Activated CD4-positive, alpha-beta memory T cell treated with anti-CD3 and anti-CD28 coated beads for 36 hours (primary cell): ENCODE measurements around the gene HEPACAM2. TPM values are rescaled to one million over a fixed set of nuclear protein-coding genes. Genes with fewer than 3 reads are reported as not detected.

ENCODE experiments used
- CTCF ChIA-PET: fragments of 350-600 bp; sonication (Branson Sonifier 250); formaldehyde crosslinking; loops from one replicate; lab custom pipeline; 2021; ENCODE audit warnings: antibody characterized with exemption, inconsistent platforms; lab: Charles Lee
- POLR2A ChIA-PET: fragments of 350-600 bp; sonication (Branson Sonifier 250); formaldehyde crosslinking; loops from one replicate; lab custom pipeline; 2021; ENCODE audit warnings: antibody characterized with exemption; lab: Charles Lee
- DNase-seq: peaks from one replicate; pipeline ENCODE4 v3.0.0-alpha.2; 2020
- H3K27ac Mint-ChIP-seq: one replicate; pipeline ENCODE4 v1.8.0; 2021; ENCODE audit warnings: mixed read lengths
- H3K27me3 Mint-ChIP-seq: one replicate; pipeline ENCODE4 v1.8.0; 2021; ENCODE audit warnings: mixed read lengths
- H3K36me3 Mint-ChIP-seq: one replicate; pipeline ENCODE4 v1.8.0; 2021; ENCODE audit warnings: mixed read lengths
- H3K4me1 Mint-ChIP-seq: one replicate; pipeline ENCODE4 v1.8.0; 2021; ENCODE audit warnings: low read depth, mixed read lengths
- H3K4me3 Mint-ChIP-seq: one replicate; pipeline ENCODE4 v1.8.0; 2021; ENCODE audit warnings: mild to moderate bottlenecking, mixed read lengths
- H3K9me3 Mint-ChIP-seq: one replicate; pipeline ENCODE4 v1.8.0; 2021; ENCODE audit warnings: mixed read lengths
- intact Hi-C: fragments of 100-400 bp; cut with micrococcal nuclease; formaldehyde crosslinking; loops from one replicate; pipeline ENCODE4 v1.15.1; 2023
- total RNA-seq, 2 experiments: library from RNA; stranded (reverse); gene quantifications; one replicate each; pipeline ENCODE4 v1.2.3, GENCODE V29; 2021

HEPACAM2 gene
- total RNA-seq, result under 1 TPM in 1 of 2 experiments, not detected in 1; 0.21 TPM

GRCh38 chr7:93226310-93226709 is at the start of gene HEPACAM2:
Gene HEPACAM2, minus strand, starts transcription at chr7:93226469.
- Mint-ChIP-seq H3K4me1 (peaks cover 7% of the 10 kb centered on the region), H3K36me3 (no peaks in the 10 kb centered on the region), H3K27ac (no peak within 1 kb of the TSS), H3K4me3 (no peak within 1 kb of the TSS), H3K9me3 (no peaks in the 10 kb centered on the region), H3K27me3 (no peaks in the 10 kb centered on the region)
- intact Hi-C loops, result no loop called here
- no peak for DNase-seq
- POLR2A ChIA-PET, result no interaction called here
- CTCF ChIA-PET, result interaction anchor here (0.6 to 3.8 kb wide), 5 partner anchors 15 to 40 kb away, joined by 3 to 21 read pairs (median 5); no protein-coding TSS in a partner anchor

- H3K4me1 Mint-ChIP-seq, result no peaks in the 10 kb centered on the region
- peaks cover 3% of the 10 kb centered on the region for H3K36me3 Mint-ChIP-seq
- H3K27me3 Mint-ChIP-seq, result no peaks in the 10 kb centered on the region
Measured at GRCh38 chr7:93265220-93265619, 39.0 kb upstream of the HEPACAM2 start.

GRCh38 chr7:93262535-93262934 is 36.3 kb upstream of the HEPACAM2 start:
- no peak overlapping the region for H3K4me3 Mint-ChIP-seq
- intact Hi-C loops, result no loop called here
- ChIA-PET POLR2A (no interaction called here), CTCF (interaction anchor here (1.9 kb wide), 1 partner anchor 17 kb away, joined by 6 read pairs; no protein-coding TSS in a partner anchor)
- no peaks in the 10 kb centered on the region for H3K4me1 Mint-ChIP-seq
- no peak for DNase-seq
- H3K27me3 Mint-ChIP-seq, result no peaks in the 10 kb centered on the region
- no peaks in the 10 kb centered on the region for H3K9me3 Mint-ChIP-seq
- no peak overlapping the region for H3K27ac Mint-ChIP-seq
- peaks cover 4% of the 10 kb centered on the region for H3K36me3 Mint-ChIP-seq

More at GRCh38 chr7:93265220-93265619, 39.0 kb upstream of the HEPACAM2 start:
- no peak overlapping the region for H3K4me3 Mint-ChIP-seq
- no peak for DNase-seq
- intact Hi-C loops, result no loop called here
- ChIA-PET CTCF (no interaction called here), POLR2A (no interaction called here)
- H3K27ac Mint-ChIP-seq, result no peak overlapping the region
- no peaks in the 10 kb centered on the region for H3K9me3 Mint-ChIP-seq

DNA sequence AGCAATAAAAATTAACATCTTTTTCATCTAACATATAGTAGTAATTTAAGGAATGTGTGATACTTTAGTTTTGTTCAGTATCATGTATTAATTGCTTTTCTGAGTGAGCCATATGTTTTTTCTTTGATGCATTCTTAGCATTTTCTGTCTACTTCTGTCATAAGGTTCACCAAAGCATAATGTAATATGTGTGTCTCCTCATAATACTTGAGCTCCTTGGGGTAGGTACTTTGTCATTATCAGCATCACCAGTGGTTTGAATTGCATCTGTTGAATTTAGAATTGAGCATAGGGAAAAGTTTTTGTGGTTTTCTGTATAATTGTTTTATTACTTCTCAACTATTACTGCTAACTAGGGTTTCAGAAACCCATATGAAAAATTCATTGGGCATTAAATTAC is 32.4 kb upstream of the HEPACAM2 start:
- Mint-ChIP-seq H3K9me3 (no peaks in the 10 kb centered on the region), H3K27me3 (no peaks in the 10 kb centered on the region), H3K4me1 (no peaks in the 10 kb centered on the region), H3K27ac (no peak overlapping the region), H3K4me3 (no peak overlapping the region), H3K36me3 (peaks cover 6% of the 10 kb centered on the region)
- intact Hi-C loops, result no loop called here
- ChIA-PET POLR2A (no interaction called here), CTCF (no interaction called here)
- DNase-seq, result no peak

DNA sequence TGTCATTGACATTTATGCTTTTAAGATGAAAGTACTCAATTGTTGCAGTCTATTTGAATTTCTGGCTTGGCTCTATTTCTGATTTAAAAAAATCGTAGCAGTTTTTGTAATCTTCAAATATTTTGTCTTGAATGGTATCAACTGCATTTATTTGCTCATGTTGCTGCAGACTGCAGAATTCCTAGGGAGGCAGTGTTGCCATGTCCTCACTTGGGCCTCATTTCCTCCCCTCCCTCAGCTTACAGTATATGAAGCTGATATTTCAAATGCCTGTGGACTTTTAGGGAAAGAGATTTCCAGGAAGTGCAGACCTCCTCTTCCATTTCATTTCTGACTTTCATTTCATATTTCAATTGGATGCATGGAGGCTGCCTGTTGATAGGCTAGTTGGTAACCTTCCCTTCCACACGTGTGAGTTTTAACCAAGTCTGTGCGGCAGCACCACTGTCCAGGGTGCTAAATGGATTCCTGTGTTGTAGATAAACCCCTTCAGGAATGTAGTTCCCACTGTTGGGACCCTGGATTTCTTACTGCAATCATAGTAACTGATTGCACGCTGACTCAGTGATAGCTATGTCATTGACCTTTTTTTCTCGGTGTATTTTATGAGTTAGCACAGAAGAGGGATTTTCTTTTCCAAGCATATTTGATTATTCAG is 23.4 kb upstream of the HEPACAM2 start:
- H3K4me3 Mint-ChIP-seq, result no peak overlapping the region
- no peaks in the 10 kb centered on the region for H3K27me3 Mint-ChIP-seq
- ChIA-PET POLR2A (no interaction called here), CTCF (no interaction called here)
- no peaks in the 10 kb centered on the region for H3K9me3 Mint-ChIP-seq
- peaks cover 3% of the 10 kb centered on the region for H3K36me3 Mint-ChIP-seq
- DNase-seq, result no peak
- intact Hi-C loops, result loop anchor here (5.0 to 10.0 kb wide), 2 partner anchors 1145 to 1188 kb away; partner anchors contain the start of gene COL1A2
- no peak overlapping the region for H3K27ac Mint-ChIP-seq
- H3K4me1 Mint-ChIP-seq, result peaks cover 12% of the 10 kb centered on the region

DNA sequence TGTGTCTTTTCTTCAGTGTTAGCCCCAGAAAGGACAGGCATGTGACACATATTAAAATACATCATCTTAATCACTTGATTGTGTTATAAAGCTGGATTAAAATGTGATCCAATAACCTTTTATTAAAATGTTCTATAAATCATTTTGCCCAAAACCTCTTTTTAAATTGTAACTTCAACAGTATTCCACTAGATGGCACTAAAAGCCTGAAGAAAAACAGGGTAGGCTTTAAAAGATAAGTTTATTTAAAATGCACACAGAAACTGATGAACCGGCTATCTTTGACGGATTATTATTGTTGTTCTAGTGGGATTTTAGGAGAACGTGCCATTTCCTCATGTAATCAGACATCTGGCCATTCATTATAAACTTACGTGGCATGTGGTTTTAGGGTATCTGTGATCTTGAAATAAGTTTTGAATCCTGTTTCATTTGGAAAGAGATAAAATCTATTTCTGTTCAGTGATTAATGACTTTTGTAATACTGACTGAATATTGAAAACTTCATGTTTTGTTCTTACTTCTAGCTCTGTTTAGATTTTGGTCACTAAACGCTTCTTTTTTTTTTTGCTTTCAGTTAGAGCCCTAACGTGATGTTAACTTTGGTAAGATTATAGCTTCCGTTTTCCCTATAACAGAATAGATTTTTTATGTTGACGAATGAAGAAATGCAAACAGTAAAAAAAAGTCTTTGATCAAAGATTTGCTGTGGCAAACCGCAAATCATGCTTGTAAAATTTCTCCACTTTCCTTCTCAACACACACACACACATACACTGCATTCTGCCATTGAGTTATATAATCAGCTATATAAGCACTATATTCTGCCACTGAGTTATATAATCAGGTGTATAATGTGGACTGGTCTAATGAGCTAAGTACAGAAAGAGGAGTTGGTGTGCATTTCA is 19.5 kb upstream of the HEPACAM2 start:
- Mint-ChIP-seq H3K9me3 (no peaks in the 10 kb centered on the region), H3K36me3 (no peaks in the 10 kb centered on the region), H3K27ac (no peak overlapping the region), H3K4me1 (peaks cover 12% of the 10 kb centered on the region), H3K27me3 (no peaks in the 10 kb centered on the region), H3K4me3 (no peak overlapping the region)
- ChIA-PET CTCF (interaction anchor here (0.6 to 4.3 kb wide), 18 partner anchors 9 to 1298 kb away, joined by 3 to 24 read pairs (median 4); partner anchors contain the start of gene VPS50), POLR2A (no interaction called here)
- DNase-seq, result no peak
- intact Hi-C loops, result loop anchor here (1.0 to 10.0 kb wide), 5 partner anchors 129 to 1192 kb away; partner anchors contain the start of gene COL1A2

DNA sequence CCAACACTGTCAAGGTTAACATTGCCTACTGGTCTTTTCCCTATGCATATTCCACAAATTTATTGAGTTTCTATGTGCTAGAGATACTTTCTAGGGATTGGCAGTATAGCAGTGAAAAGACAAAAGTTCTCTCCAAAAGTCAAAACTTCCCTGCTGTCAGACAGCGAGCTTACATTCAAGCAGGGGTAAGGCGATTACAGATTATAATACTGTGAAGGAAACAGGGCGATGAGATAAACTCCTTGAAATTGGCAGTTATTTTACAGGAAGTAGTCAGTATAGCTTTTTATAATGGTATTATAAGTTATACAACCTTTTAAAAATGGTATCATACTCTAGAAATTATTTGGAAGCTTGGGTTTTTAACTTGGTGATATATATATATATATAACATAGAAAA is 15.8 kb upstream of the HEPACAM2 start:
- Mint-ChIP-seq H3K36me3 (no peaks in the 10 kb centered on the region), H3K9me3 (no peaks in the 10 kb centered on the region), H3K4me1 (peaks cover 11% of the 10 kb centered on the region), H3K4me3 (no peak overlapping the region), H3K27ac (no peak overlapping the region), H3K27me3 (no peaks in the 10 kb centered on the region)
- DNase-seq, result no peak
- ChIA-PET CTCF (interaction anchor here (0.6 to 2.0 kb wide), 3 partner anchors 10 to 148 kb away, joined by 3 to 11 read pairs (median 4); partner anchors contain the start of gene VPS50), POLR2A (no interaction called here)
- intact Hi-C loops, result loop anchor here (10.0 kb wide), 1 partner anchor 1153 kb away; the partner anchor contains the start of gene COL1A2

DNA sequence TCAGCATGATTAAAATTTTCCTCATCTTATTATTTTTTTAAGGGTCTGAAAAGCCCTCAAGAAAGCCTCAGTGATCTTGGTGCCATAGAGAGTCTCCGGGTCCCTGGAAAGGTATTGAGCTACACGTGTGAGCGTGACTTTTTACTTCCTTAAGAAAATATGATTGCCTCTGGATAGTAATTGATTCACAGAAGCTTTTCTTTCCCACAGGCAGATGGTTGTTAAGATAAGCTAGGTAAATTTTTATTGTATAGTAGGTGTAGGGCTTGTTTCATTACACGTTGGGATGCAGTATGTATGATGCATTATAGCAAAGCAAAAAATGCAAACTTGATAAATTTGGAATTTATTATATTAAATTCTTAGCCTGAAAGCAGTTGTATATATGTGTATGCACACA is 13.6 kb upstream of the HEPACAM2 start:
- intact Hi-C loops, result loop anchor here (10.0 kb wide), 1 partner anchor 1155 kb away; the partner anchor contains the start of gene COL1A2
- DNase-seq, result no peak
- Mint-ChIP-seq H3K27me3 (no peaks in the 10 kb centered on the region), H3K27ac (no peak overlapping the region), H3K4me3 (no peak overlapping the region), H3K36me3 (no peaks in the 10 kb centered on the region), H3K4me1 (peaks cover 4% of the 10 kb centered on the region), H3K9me3 (no peaks in the 10 kb centered on the region)
- CTCF ChIA-PET, result no interaction called here
- POLR2A ChIA-PET, result no interaction called here

DNA sequence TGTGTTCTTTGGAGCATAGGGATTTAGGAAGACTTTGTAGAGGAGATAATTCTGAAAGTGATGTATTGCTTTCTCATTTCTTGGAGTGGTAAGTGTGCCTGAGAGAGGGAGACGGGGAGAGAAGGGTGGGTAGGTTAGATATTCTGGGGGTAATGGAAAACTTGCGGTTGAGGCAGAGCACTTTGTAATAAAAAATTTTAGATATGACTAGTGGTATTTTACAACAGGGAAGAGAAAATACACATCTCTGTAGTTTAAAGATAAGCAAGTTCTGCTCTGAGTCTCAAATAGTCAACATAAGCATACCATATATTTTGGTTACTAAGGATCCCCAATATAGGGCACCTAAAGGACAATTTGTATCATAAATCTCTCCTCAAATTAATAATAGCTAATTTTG is 12.5 kb upstream of the HEPACAM2 start:
- DNase-seq, result no peak
- Mint-ChIP-seq H3K4me3 (no peak overlapping the region), H3K27me3 (no peaks in the 10 kb centered on the region), H3K36me3 (no peaks in the 10 kb centered on the region), H3K4me1 (peaks cover 4% of the 10 kb centered on the region), H3K27ac (no peak overlapping the region), H3K9me3 (no peaks in the 10 kb centered on the region)
- intact Hi-C loops, result no loop called here
- CTCF ChIA-PET, result no interaction called here
- POLR2A ChIA-PET, result no interaction called here

- DNase-seq, result no peak
- ChIA-PET POLR2A (no interaction called here), CTCF (no interaction called here)
- Mint-ChIP-seq H3K9me3 (no peaks in the 10 kb centered on the region), H3K27ac (no peak overlapping the region), H3K4me1 (peaks cover 4% of the 10 kb centered on the region), H3K27me3 (no peaks in the 10 kb centered on the region), H3K4me3 (no peak overlapping the region), H3K36me3 (no peaks in the 10 kb centered on the region)
- intact Hi-C loops, result no loop called here
Measured at GRCh38 chr7:93238131-93238530, 11.9 kb upstream of the HEPACAM2 start.

DNA sequence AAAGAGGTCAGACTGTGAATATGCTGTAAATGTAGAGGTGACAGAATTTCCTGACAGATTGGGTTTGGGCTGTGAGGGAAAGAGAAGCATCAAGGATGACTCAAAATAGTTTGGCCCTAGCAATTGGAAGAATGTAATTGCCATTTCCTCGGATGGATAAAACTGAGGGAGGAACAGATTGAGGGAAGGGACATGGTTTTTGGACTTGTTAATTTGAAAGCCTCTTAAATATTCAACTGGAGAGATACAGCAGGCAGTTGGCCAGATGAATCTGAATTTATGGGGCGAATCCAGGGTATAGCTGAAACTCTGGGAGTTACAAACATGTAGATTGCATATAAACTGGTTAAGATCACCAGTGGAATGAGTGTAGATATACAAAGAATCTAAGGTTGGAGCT is 9.3 kb upstream of the HEPACAM2 start:
- no peak for DNase-seq
- intact Hi-C loops, result no loop called here
- Mint-ChIP-seq H3K4me1 (peaks cover 11% of the 10 kb centered on the region), H3K9me3 (no peaks in the 10 kb centered on the region), H3K36me3 (no peaks in the 10 kb centered on the region), H3K4me3 (no peak overlapping the region), H3K27ac (no peak overlapping the region), H3K27me3 (no peaks in the 10 kb centered on the region)
- POLR2A ChIA-PET, result no interaction called here
- CTCF ChIA-PET, result interaction anchor here (2.8 kb wide), 1 partner anchor 11 kb away, joined by 10 read pairs; no protein-coding TSS in a partner anchor

GRCh38 chr7:93232673-93233018 is 6.4 kb upstream of the HEPACAM2 start:
- Mint-ChIP-seq H3K9me3 (no peaks in the 10 kb centered on the region), H3K4me3 (peak overlapping the region; percentile 91), H3K36me3 (no peaks in the 10 kb centered on the region), H3K4me1 (peaks cover 11% of the 10 kb centered on the region), H3K27me3 (no peaks in the 10 kb centered on the region), H3K27ac (peak overlapping the region; percentile 90)
- CTCF ChIA-PET, result interaction anchor here (0.9 to 2.6 kb wide), 6 partner anchors 9 to 704 kb away, joined by 4 to 24 read pairs (median 4); partner anchors contain the start of genes PEX1 and RBM48
- intact Hi-C loops, result loop anchor here (1.0 to 5.0 kb wide), 13 partner anchors 47 to 1424 kb away; partner anchors contain the start of genes BET1, FAM133B, GATAD1 and PEX1
- DNase-seq, result no peak
- POLR2A ChIA-PET, result interaction anchor here (1.3 to 1.9 kb wide), 3 partner anchors 8 to 704 kb away, joined by 3 to 5 read pairs (median 3); partner anchors contain the start of genes PEX1 and RBM48
